Esophagus squamous epithelium (tissue), 5 donors: ENCODE measurements around the gene RABGAP1. TPM values are rescaled to one million over a fixed set of nuclear protein-coding genes. Genes with fewer than 3 reads are reported as not detected.
A peak's percentile ranks its signal among the peaks of the same experiment; 100 is the strongest.

Experiments used
- DNase-seq: peaks from one replicate; lab custom pipeline; 2025; lab: John Stamatoyannopoulos, UW
- H3K27ac ChIP-seq, 4 donors: fragments of 200-600 bp; sonication (generic); one replicate each; pipeline ENCODE4 v1.5.1; 2016 to 2019; ENCODE audit warnings: mild to moderate bottlenecking in 1 of 4
- H3K27me3 ChIP-seq, 4 donors: fragments of 200-600 bp; sonication (generic); 1 replicate in 3 of 4; 2 replicates in 1 of 4; pipeline versions ENCODE4 v1.5.1 to v1.6.0; 2017 to 2021; ENCODE audit warnings: antibody characterized with exemption in 1 of 4
- H3K36me3 ChIP-seq, 3 donors: fragments of 200-600 bp; sonication (generic); one replicate each; pipeline ENCODE4 v1.5.1; 2016 to 2019
- H3K4me1 ChIP-seq, 3 donors: fragments of 200-600 bp; sonication (generic); one replicate each; pipeline ENCODE4 v1.5.1; 2017 to 2019
- H3K4me3 ChIP-seq, 4 donors: fragments of 200-600 bp; sonication (generic); 1 replicate in 3 of 4; 2 replicates in 1 of 4; pipeline ENCODE4 v1.5.1; 2016 to 2019; ENCODE audit warnings: mild to moderate bottlenecking in 2 of 4, moderate library complexity in 1 of 4
- H3K9me3 ChIP-seq, 3 donors: fragments of 200-600 bp; sonication (generic); one replicate each; pipeline ENCODE4 v1.5.1; 2016 to 2019
- POLR2A ChIP-seq, 4 donors: fragments of 450-650 bp; IDR thresholded peaks; one replicate each; pipeline ENCODE4 v1.6.1; 2017; ENCODE audit warnings: antibody characterized with exemption in 4 of 4, mild to moderate bottlenecking in 4 of 4, moderate library complexity in 3 of 4
- WGBS, 2 donors: methylation state at CpG; one replicate each; pipeline ENCODE4 v1.1.5; 2018; 5-methylcytosine and 5-hydroxymethylcytosine counted together
- intact Hi-C: fragments of 100-400 bp; cut with DNase I; formaldehyde crosslinking; loops from one replicate; pipeline ENCODE4 v1.15.0; 2022
- total RNA-seq, 4 donors: library from RNA; depleted of rRNA; stranded (reverse); fragments of >200 nt; gene quantifications; one replicate each; pipeline ENCODE4 v1.1.0, GENCODE V29; 2016
- TF ChIP-seq, protein P1 (sequence below), 6 experiments: fragments of 450-650 bp in 4 of 6; fragments of 200-600 bp in 2 of 6; sonication (generic) in 2 of 6; IDR thresholded peaks; one replicate each; pipeline ENCODE4 v1.5.1; 2016 to 2019; ENCODE audit warnings: antibody characterized with exemption in 6 of 6, mild to moderate bottlenecking in 4 of 6, moderate library complexity in 4 of 6
- donor health status: DM: yes; HTN: yes; CAD: no.

The RABGAP1 gene
- total RNA-seq, 4 donors from 2014 or later = 28.4 to 57.4 (median 33.6) TPM

DNA sequence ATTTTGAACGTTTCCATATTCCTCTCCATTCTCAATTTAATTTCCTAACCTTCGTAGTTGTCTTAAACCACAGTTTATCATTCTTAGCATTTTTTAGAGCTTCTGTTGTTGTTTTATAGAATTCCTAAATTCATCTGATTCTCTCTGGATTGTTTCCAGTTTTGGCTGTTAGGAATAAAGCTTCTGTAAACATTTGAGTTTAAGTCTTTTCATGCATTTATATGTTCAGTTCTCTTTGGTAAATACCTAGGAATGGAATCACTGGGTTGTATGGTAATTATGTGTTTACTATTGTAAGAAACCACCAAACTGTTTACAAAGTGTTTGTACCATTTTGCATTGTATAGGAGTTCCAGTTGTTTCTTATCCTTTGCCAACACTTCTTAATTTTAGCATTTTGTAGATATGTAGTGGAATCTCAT, 122.4 kb downstream of the RABGAP1 start:
- intact Hi-C loops = no loop called here
- Histone ChIP-seq H3K9me3 (no peaks in the 10 kb centered on the region), H3K27ac (peak overlapping the region in 2 of 4 donors; percentile 60 to 65), H3K27me3 (no peaks in the 10 kb centered on the region), H3K4me1 (peaks cover 0 to 12% (median 0%) of the 10 kb centered on the region in 3 donors), H3K36me3 (peaks cover 0 to 66% (median 0%) of the 10 kb centered on the region in 3 donors), H3K4me3 (no peak overlapping the region)
- WGBS, 2 donors = 41 to 51% methylated on average over 2 of the region's 2 CpGs
- no peak for TF ChIP-seq POLR2A (IDR thresholded peaks at IDR 0.05)
- TF ChIP-seq, protein P1, sequence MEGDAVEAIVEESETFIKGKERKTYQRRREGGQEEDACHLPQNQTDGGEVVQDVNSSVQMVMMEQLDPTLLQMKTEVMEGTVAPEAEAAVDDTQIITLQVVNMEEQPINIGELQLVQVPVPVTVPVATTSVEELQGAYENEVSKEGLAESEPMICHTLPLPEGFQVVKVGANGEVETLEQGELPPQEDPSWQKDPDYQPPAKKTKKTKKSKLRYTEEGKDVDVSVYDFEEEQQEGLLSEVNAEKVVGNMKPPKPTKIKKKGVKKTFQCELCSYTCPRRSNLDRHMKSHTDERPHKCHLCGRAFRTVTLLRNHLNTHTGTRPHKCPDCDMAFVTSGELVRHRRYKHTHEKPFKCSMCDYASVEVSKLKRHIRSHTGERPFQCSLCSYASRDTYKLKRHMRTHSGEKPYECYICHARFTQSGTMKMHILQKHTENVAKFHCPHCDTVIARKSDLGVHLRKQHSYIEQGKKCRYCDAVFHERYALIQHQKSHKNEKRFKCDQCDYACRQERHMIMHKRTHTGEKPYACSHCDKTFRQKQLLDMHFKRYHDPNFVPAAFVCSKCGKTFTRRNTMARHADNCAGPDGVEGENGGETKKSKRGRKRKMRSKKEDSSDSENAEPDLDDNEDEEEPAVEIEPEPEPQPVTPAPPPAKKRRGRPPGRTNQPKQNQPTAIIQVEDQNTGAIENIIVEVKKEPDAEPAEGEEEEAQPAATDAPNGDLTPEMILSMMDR (IDR thresholded peaks at IDR 0.05) = no peak
- no peak for DNase-seq

DNA sequence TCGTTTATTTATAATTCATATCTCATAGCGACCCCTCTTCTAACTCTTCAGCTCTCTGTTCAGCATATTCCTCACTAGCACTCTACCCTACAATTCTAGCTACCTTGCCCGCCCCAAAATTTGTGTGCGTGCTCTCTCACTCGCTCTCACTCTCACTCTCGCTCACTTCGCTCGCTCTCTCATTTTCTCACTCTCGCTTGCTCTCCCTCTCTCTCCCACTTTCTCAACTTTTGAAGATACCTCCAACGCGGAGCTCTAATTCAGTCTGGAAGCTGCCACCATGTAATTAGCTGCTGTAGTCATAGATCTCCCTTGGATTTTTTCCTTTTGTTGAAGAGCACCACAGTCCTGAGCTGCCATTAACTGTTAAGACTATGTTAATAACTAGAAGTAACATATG, 123.1 kb downstream of the RABGAP1 start:
- H3K4me3 ChIP-seq = no peak overlapping the region
- no peak for TF ChIP-seq POLR2A (IDR thresholded peaks at IDR 0.05)
- TF ChIP-seq, protein P1 (IDR thresholded peaks at IDR 0.05) = no peak
- no peak overlapping the region for H3K27ac ChIP-seq
- H3K27me3 ChIP-seq = no peaks in the 10 kb centered on the region
- H3K9me3 ChIP-seq = no peaks in the 10 kb centered on the region
- H3K36me3 ChIP-seq = peaks cover 0 to 73% (median 0%) of the 10 kb centered on the region in 3 donors
- intact Hi-C loops = no loop called here
- WGBS, 2 donors = 97% methylated on average over 11 of the region's 11 CpGs
- peaks cover 0 to 12% (median 0%) of the 10 kb centered on the region in 3 donors for H3K4me1 ChIP-seq
- no peak for DNase-seq

DNA sequence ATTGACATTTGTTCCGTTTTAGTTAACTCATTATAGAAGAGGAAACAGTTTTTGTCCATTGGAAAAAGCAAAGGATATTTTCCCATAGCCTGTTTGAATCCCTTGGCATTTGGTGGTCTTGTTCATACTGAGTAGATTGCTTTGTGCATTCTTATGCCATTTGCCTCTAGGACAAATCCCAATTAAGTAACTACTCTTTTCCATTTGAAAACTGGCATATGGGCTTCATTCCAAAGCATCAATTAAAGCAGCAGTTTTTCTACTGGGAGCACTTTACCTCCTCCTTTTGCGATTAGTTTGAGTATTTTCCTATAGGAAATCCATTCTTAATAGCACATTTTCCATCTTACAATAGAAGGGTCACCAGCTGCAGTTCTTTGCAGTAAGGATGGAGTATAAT, 123.9 kb downstream of the RABGAP1 start:
- Histone ChIP-seq H3K4me3 (no peak overlapping the region), H3K4me1 (peaks cover 0 to 18% (median 0%) of the 10 kb centered on the region in 3 donors), H3K27me3 (no peaks in the 10 kb centered on the region), H3K27ac (no peak overlapping the region), H3K36me3 (peaks cover 0 to 82% (median 0%) of the 10 kb centered on the region in 3 donors), H3K9me3 (no peaks in the 10 kb centered on the region)
- no peak for TF ChIP-seq POLR2A (IDR thresholded peaks at IDR 0.05)
- TF ChIP-seq, protein P1 (IDR thresholded peaks at IDR 0.05) = no peak
- DNase-seq = no peak
- 68 to 73% methylated on average over 2 of the region's 2 CpGs for WGBS, 2 donors
- intact Hi-C loops = no loop called here

DNA sequence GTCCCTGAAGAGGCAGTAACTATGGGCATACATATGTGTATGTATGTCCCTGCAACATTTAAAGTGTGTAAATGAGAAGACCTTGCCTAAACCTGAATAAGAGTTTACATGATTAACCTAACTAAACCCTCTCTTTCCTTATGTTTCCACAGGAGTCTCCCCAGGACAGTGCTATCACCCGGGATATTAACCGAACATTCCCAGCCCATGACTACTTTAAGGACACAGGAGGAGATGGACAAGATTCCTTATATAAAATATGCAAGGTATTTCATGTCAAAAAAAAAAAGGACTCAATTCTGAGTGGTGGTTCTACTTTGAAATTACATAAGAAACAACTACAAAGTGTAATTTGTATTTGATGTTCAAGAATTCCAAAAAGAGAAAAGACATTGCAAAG, 124.4 kb downstream of the RABGAP1 start:
- intact Hi-C loops = no loop called here
- no peak for TF ChIP-seq POLR2A (IDR thresholded peaks at IDR 0.05)
- TF ChIP-seq, protein P1 (IDR thresholded peaks at IDR 0.05) = no peak
- H3K36me3 ChIP-seq = peaks cover 0 to 86% (median 0%) of the 10 kb centered on the region in 3 donors
- H3K27me3 ChIP-seq = no peaks in the 10 kb centered on the region
- H3K4me3 ChIP-seq = no peak overlapping the region
- DNase-seq = no peak
- H3K4me1 ChIP-seq = peaks cover 0 to 18% (median 0%) of the 10 kb centered on the region in 3 donors
- H3K9me3 ChIP-seq = no peaks in the 10 kb centered on the region
- H3K27ac ChIP-seq = no peak overlapping the region
- WGBS, 2 donors = 69 to 75% methylated on average over 1 to 2 of the region's 2 CpGs

DNA sequence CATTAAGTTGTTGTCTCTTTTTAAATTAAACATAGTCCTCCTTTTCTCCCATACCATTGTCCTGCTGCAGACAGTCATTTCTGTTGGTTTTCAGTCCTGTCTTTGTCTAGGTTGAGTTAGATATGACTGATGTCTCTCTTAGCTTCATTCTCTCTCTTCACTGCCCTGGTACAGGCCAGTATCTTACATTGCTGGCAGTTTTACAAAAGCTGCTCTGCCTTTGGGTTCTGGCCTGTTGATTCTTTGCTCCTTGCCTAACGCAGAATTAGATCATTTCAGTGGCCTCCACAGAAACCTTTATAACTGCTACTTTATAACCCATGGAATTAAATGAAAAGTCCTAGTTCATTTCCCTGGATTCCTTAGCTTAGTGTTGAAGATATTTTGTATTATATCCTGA, 126.3 kb downstream of the RABGAP1 start:
- Histone ChIP-seq H3K4me1 (peaks cover 0 to 15% (median 0%) of the 10 kb centered on the region in 3 donors), H3K27me3 (no peaks in the 10 kb centered on the region), H3K27ac (no peak overlapping the region), H3K4me3 (no peak overlapping the region), H3K9me3 (no peaks in the 10 kb centered on the region), H3K36me3 (peaks cover 0 to 93% (median 0%) of the 10 kb centered on the region in 3 donors)
- WGBS, 2 donors = 33 to 83% methylated on average over 1 of the region's 1 CpG
- TF ChIP-seq, protein P1 (IDR thresholded peaks at IDR 0.05) = no peak
- no peak for TF ChIP-seq POLR2A (IDR thresholded peaks at IDR 0.05)
- no peak for DNase-seq
- intact Hi-C loops = no loop called here
